Dermis lymphatic vessel endothelial cell (primary cell): ENCODE data around the gene BLOC1S2. TPM values are rescaled to one million over a fixed set of nuclear protein-coding genes. Genes with fewer than 3 reads are reported as not detected.

Experiments used
- total RNA-seq: library from RNA; depleted of rRNA; stranded (reverse); fragments of >200 nt; gene quantifications from 2 replicates; pipeline ENCODE4 v1.2.1, GENCODE V29; 2014

BLOC1S2 gene
- 35.5 and 39.3 TPM in 2 replicates for total RNA-seq

GRCh38 chr10:100286051-100287033, at the start of gene BLOC1S2:
Gene BLOC1S2, minus strand, starts transcription at chr10:100286680. Its CDS starts 21 bp downstream, at chr10:100286659.

GRCh38 chr10:100330079-100330478, 43.6 kb upstream of the BLOC1S2 start, which contains the start of gene PKD2L1:
Gene PKD2L1, minus strand, starts transcription at chr10:100330228. Its CDS starts 125 bp downstream, at chr10:100330103.

GRCh38 chr10:100267239-100268104, 19.0 kb downstream of the BLOC1S2 start, which contains the start of gene CWF19L1:
Gene CWF19L1, minus strand, starts transcription at chr10:100267638. Its CDS starts 45 bp downstream, at chr10:100267593.

Other genes starting within 250 kb of the BLOC1S2 start
- not detected in 2 replicates for gene CPN1, start 204.8 kb downstream of the BLOC1S2 start, total RNA-seq
- 28.9 and 32.7 TPM in 2 replicates for gene ERLIN1, start 100.7 kb downstream of the BLOC1S2 start, total RNA-seq
- 22.5 and 23.4 TPM in 2 replicates for gene CHUK, start 57.1 kb downstream of the BLOC1S2 start, total RNA-seq
- 19.4 and 28.9 TPM in 2 replicates for gene CWF19L1, start 19.0 kb downstream of the BLOC1S2 start, total RNA-seq
- gene PKD2L1, start 43.5 kb upstream of the BLOC1S2 start, total RNA-seq, result not detected in 2 replicates
- 24.5 and 42.6 TPM in 2 replicates for gene SCD, start 60.6 kb upstream of the BLOC1S2 start, total RNA-seq
- not detected in 2 replicates for gene WNT8B, start 176.3 kb upstream of the BLOC1S2 start, total RNA-seq
- 2.1 and 2.2 TPM in 2 replicates for gene SEC31B, start 233.2 kb upstream of the BLOC1S2 start, total RNA-seq
- gene NDUFB8, start 243.2 kb upstream of the BLOC1S2 start, total RNA-seq, result 144 and 162 TPM in 2 replicates
- gene HIF1AN, start 249.3 kb upstream of the BLOC1S2 start, total RNA-seq, result 8.8 and 8.9 TPM in 2 replicates